Suprapubic skin (tissue), 3 donors: ENCODE measurements around the gene MYMX.

Experiments
- EP300 ChIP-seq: sonication (generic); formaldehyde crosslinking; IDR thresholded peaks from one replicate; pipeline ENCODE4 v1.6.1; 2017; ENCODE audit warnings: antibody characterized with exemption
- POLR2A ChIP-seq, 2 donors: fragments of 450-650 bp; IDR thresholded peaks; one replicate each; pipeline ENCODE4 v1.6.1; 2017; ENCODE audit warnings: antibody characterized with exemption in 2 of 2, mild to moderate bottlenecking in 2 of 2, moderate library complexity in 2 of 2
- TF ChIP-seq, protein P1 (sequence below), 2 donors: fragments of 200-600 bp in 1 of 2; fragments of 450-650 bp in 1 of 2; sonication (generic) in 1 of 2; IDR thresholded peaks; one replicate each; pipeline ENCODE4 v1.5.1; 2016 to 2019; ENCODE audit warnings: antibody characterized with exemption in 2 of 2, mild to moderate bottlenecking in 1 of 2, moderate library complexity in 1 of 2

DNA sequence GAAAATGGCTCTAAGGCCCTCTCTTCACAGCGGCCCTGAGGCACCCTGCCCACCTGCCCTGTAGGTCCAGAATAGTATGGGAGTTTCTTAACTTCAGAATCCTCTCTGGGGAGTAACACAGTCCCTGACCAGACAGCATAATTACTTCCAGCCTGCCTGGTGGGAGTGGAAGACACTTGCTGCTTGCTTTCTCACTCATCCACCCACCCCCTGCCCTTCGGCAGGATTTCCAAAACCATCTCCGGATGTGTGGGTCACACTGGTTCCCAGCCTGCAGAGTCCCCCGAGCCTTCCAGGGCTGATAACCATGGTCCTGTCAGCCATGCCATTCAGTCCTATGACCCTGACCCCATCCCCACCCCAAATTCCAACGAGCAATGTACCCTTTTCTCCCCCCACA is 12.1 kb downstream of the MYMX start:
- TF ChIP-seq, protein P1, sequence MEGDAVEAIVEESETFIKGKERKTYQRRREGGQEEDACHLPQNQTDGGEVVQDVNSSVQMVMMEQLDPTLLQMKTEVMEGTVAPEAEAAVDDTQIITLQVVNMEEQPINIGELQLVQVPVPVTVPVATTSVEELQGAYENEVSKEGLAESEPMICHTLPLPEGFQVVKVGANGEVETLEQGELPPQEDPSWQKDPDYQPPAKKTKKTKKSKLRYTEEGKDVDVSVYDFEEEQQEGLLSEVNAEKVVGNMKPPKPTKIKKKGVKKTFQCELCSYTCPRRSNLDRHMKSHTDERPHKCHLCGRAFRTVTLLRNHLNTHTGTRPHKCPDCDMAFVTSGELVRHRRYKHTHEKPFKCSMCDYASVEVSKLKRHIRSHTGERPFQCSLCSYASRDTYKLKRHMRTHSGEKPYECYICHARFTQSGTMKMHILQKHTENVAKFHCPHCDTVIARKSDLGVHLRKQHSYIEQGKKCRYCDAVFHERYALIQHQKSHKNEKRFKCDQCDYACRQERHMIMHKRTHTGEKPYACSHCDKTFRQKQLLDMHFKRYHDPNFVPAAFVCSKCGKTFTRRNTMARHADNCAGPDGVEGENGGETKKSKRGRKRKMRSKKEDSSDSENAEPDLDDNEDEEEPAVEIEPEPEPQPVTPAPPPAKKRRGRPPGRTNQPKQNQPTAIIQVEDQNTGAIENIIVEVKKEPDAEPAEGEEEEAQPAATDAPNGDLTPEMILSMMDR (IDR thresholded peaks at IDR 0.05) = no peak
- TF ChIP-seq EP300 (no peak), POLR2A (IDR thresholded peaks at IDR 0.05) (no peak)
